GM12878 (cell line): ENCODE data around the gene SELENOO. TPM values are rescaled to one million over a fixed set of nuclear protein-coding genes. Genes with fewer than 3 reads are reported as not detected.

Experiments used
- ATAC-seq: fragments of 200-7000 bp; cut with Tn5 transposase; 3 replicates; pipeline ENCODE4 v1.9.1; 2020; ENCODE audit warnings: mild to moderate bottlenecking, moderate library complexity
- BruUV-seq: library from RNA; stranded (reverse); fragments of 400-500 nt; replicated peaks from 2 replicates; lab custom pipeline; 2021; lab: Mats Ljungman, UMichigan
- CTCF ChIA-PET: fragments of 300-600 bp; sonication (Branson Sonifier 250); formaldehyde crosslinking; extraction: SDS; loops from one replicate; lab custom pipeline; 2021; ENCODE audit warnings: inconsistent platforms; lab: Yijun Ruan, JAX
- POLR2A ChIA-PET: fragments of 350-600 bp; formaldehyde crosslinking; extraction: SDS; loops from one replicate; lab custom pipeline; 2021; ENCODE audit warnings: inconsistent platforms; lab: Charles Lee
- RAD21 ChIA-PET: fragments of 300-600 bp; sonication (Branson Sonifier 250); formaldehyde crosslinking; loops from one replicate; lab custom pipeline; 2023; ENCODE audit warnings: antibody characterized with exemption; ENCODE audit not compliant: unreplicated experiment; lab: Charles Lee
- SMC1A ChIA-PET: fragments of 300-600 bp; sonication (Branson Sonifier 250); formaldehyde crosslinking; loops from one replicate; lab custom pipeline; 2023; ENCODE audit not compliant: unreplicated experiment, uncharacterized antibody; lab: Charles Lee
- DNase-seq: peaks from one replicate; pipeline ENCODE4 v3.0.0-alpha.2; 2011; ENCODE audit warnings: low read depth, low spot score
- FAIRE-seq: peaks from 3 replicates; lab custom pipeline; 2011; peaks lifted over from hg19 to GRCh38; lab: Jason Lieb, UNC
- H2AFZ ChIP-seq: 2 replicates; pipeline ENCODE4 v1.6.0; 2011; ENCODE audit warnings: low read depth, low read length, control low read depth; ENCODE audit not compliant: control insufficient read depth
- H3K27ac ChIP-seq: 2 replicates; pipeline ENCODE4 v1.5.1; 2011; ENCODE audit warnings: control low read depth; ENCODE audit not compliant: control insufficient read depth, insufficient read depth
- H3K27me3 ChIP-seq, 2 experiments: replicated peaks in 1 of 2; 2 replicates each; pipeline versions ENCODE4 v1.6.0 to v1.6.1; 2011; ENCODE audit warnings: low read length in 1 of 2; ENCODE audit not compliant: control insufficient read depth in 2 of 2, insufficient read depth in 2 of 2
- H3K36me3 ChIP-seq, 2 experiments: 2 replicates each; pipeline ENCODE4 v1.5.1; 2011; ENCODE audit warnings: low read length in 1 of 2; ENCODE audit not compliant: control insufficient read depth in 2 of 2, insufficient read depth in 2 of 2
- H3K4me1 ChIP-seq: 2 replicates; pipeline ENCODE4 v1.6.1; 2011; ENCODE audit warnings: mild to moderate bottlenecking, low read length, moderate library complexity, mixed read lengths; ENCODE audit not compliant: control insufficient read depth, insufficient read depth
- H3K4me2 ChIP-seq: 2 replicates; pipeline ENCODE4 v1.6.0; 2011; ENCODE audit warnings: control low read depth; ENCODE audit not compliant: control insufficient read depth, insufficient read depth
- H3K4me3 ChIP-seq: fragments of 200-600 bp; sonication (generic); 2 replicates; pipeline ENCODE4 v1.5.1; 2016
- H3K79me2 ChIP-seq: 2 replicates; pipeline ENCODE4 v1.6.0; 2011; ENCODE audit warnings: low read length; ENCODE audit not compliant: control insufficient read depth, insufficient read depth
- H3K9ac ChIP-seq: 2 replicates; pipeline ENCODE4 v1.8.0; 2011; ENCODE audit warnings: low read length, control low read depth, mixed read lengths; ENCODE audit not compliant: control insufficient read depth, insufficient read depth
- H3K9me3 ChIP-seq: replicated peaks from 3 replicates; pipeline ENCODE4 v1.5.1; 2011; ENCODE audit warnings: mild to moderate bottlenecking, low read length; ENCODE audit not compliant: control insufficient read depth, insufficient read depth
- H4K20me1 ChIP-seq: 2 replicates; pipeline ENCODE4 v1.6.0; 2011; ENCODE audit not compliant: control insufficient read depth, insufficient read depth
- BMI1 ChIP-seq: fragments of 450-650 bp; IDR thresholded peaks from 2 replicates; pipeline ENCODE4 v1.6.1; 2016; ENCODE audit warnings: mild to moderate bottlenecking, moderate library complexity, borderline replicate concordance
- CHD1 ChIP-seq: IDR thresholded peaks from 2 replicates; pipeline ENCODE4 v1.6.1; 2012; ENCODE audit warnings: low read depth, low read length, improper control_type of control experiment
- ESRRA ChIP-seq: IDR thresholded peaks from 2 replicates; pipeline ENCODE4 v1.6.1; 2012; ENCODE audit warnings: mild to moderate bottlenecking, low read length, improper control_type of control experiment
- FOXM1 ChIP-seq: IDR thresholded peaks from 2 replicates; pipeline ENCODE4 v1.6.1; 2012; ENCODE audit warnings: low read depth, mild to moderate bottlenecking, inconsistent platforms, low read length, moderate library complexity
- IRF5 ChIP-seq: fragments of 450-650 bp; IDR thresholded peaks from 2 replicates; pipeline ENCODE4 v1.6.1; 2017; ENCODE audit warnings: borderline replicate concordance
- LARP7 ChIP-seq: fragments of 450-650 bp; IDR thresholded peaks from 2 replicates; pipeline ENCODE4 v1.6.1; 2017; ENCODE audit warnings: mild to moderate bottlenecking
- MXI1 ChIP-seq: fragments of 150-350 bp; IDR thresholded peaks from 2 replicates; pipeline ENCODE4 v1.6.1; 2011; ENCODE audit warnings: low read depth, mild to moderate bottlenecking, inconsistent platforms, low read length, improper control_type of control experiment
- MYC ChIP-seq: IDR thresholded peaks from 2 replicates; pipeline ENCODE4 v1.6.1; 2011; ENCODE audit warnings: mild to moderate bottlenecking, low read length, moderate library complexity, inconsistent platforms; ENCODE audit not compliant: insufficient read depth, insufficient replicate concordance, insufficient read length, severe bottlenecking
- NR2C1 ChIP-seq: fragments of 450-650 bp; IDR thresholded peaks from 2 replicates; pipeline ENCODE4 v1.6.1; 2017; ENCODE audit warnings: antibody characterized with exemption, mild to moderate bottlenecking, moderate library complexity
- POLR2AphosphoS5 ChIP-seq: IDR thresholded peaks from 2 replicates; pipeline ENCODE4 v1.6.1; 2011; ENCODE audit warnings: mild to moderate bottlenecking, low read length, inconsistent platforms
- PRDM15 ChIP-seq: fragments of 450-650 bp; formaldehyde crosslinking; IDR thresholded peaks from 2 replicates; pipeline ENCODE4 v1.4.0; 2020; ENCODE audit warnings: mild to moderate bottlenecking, moderate library complexity
- SIX5 ChIP-seq: IDR thresholded peaks from 2 replicates; pipeline ENCODE4 v1.6.1; 2011; ENCODE audit warnings: mild to moderate bottlenecking, low read depth, low read length, moderate library complexity; ENCODE audit not compliant: severe bottlenecking
- YY1 ChIP-seq: IDR thresholded peaks from 2 replicates; pipeline ENCODE4 v1.6.1; 2011; ENCODE audit warnings: low read depth, mild to moderate bottlenecking, low read length
- ZBTB40 ChIP-seq: fragments of 450-650 bp; IDR thresholded peaks from 2 replicates; pipeline ENCODE4 v1.6.1; 2016; ENCODE audit warnings: mild to moderate bottlenecking, moderate library complexity, borderline replicate concordance
- WGBS: methylation state at CpG from one replicate; pipeline ENCODE4 v1.1.6; 2016; ENCODE audit warnings: low lambda C conversion rate; ENCODE audit not compliant: insufficient replicate concordance, insufficient coverage; ENCODE audit errors: missing lambda C conversion rate; 5-methylcytosine and 5-hydroxymethylcytosine counted together
- in situ Hi-C: fragments of 300-500 bp; cut with MboI; formaldehyde crosslinking; loops from 9 replicates; pipeline ENCODE4 v1.14.3; 2018; ENCODE audit warnings: mixed read lengths
- intact Hi-C: fragments of 100-400 bp; cut with micrococcal nuclease; formaldehyde crosslinking; loops from one replicate; pipeline ENCODE4 v1.14.2; 2022; ENCODE audit not compliant: unreplicated experiment
- polyA plus RNA-seq, 11 experiments: library from polyadenylated mRNA; depleted of rRNA in 4 of 11; unstranded in 6 of 11; stranded (reverse) in 5 of 11; fragments of >200 nt; fragmentation: Nextera tagmentation in 4 of 11; fragmentation: Illumina TruSeq in 1 of 11; extraction: Ambion mirVana in 4 of 11; extraction: Trizol in 1 of 11; gene quantifications; 1 replicate in 1 of 11; 2 replicates in 10 of 11; pipeline versions ENCODE4 v1.2.1 to v1.2.3, GENCODE V29; 2011 to 2016; ENCODE audit warnings: inconsistent platforms in 2 of 11, missing spikeins in 2 of 11, low read depth in 1 of 11
- total RNA-seq, 4 experiments: library from RNA; depleted of rRNA in 3 of 4; stranded (reverse); fragments of >200 nt in 3 of 4; fragmentation: Illumina TruSeq in 1 of 4; extraction: Trizol in 1 of 4; gene quantifications; 2 replicates each; pipeline versions ENCODE4 v1.2.1 to v1.2.3, GENCODE V29; 2013 to 2021
- TF ChIP-seq, protein P1 (sequence below): IDR thresholded peaks from 2 replicates; pipeline ENCODE4 v1.6.1; 2012; ENCODE audit warnings: low read depth, low read length, improper control_type of control experiment

SELENOO gene
- total and polyA plus RNA-seq, 10 of the 15 experiments (the other 5 are each of a cell fraction or from before 2014, with no cell fraction given): 0.42 to 23.3 (median 3.3) TPM

GRCh38 chr22:50229370-50229769 is 28.6 kb downstream of the SELENOO start:
- ChIA-PET CTCF (no interaction called here), RAD21 (no interaction called here), POLR2A (no interaction called here), SMC1A (no interaction called here)
- Histone ChIP-seq H3K36me3 (peaks cover 0 to 14% of the 10 kb centered on the region in 2 experiments; a peak in 3 of 4 replicates), H3K9me3 (no peaks in the 10 kb centered on the region), H3K9ac (no peak overlapping the region), H3K27ac (no peak overlapping the region), H3K27me3 (no peaks in the 10 kb centered on the region), H4K20me1 (no peaks in the 10 kb centered on the region), H3K4me1 (no peaks in the 10 kb centered on the region), H3K4me2 (no peak overlapping the region), H2AFZ (no peak overlapping the region), H3K79me2 (no peaks in the 10 kb centered on the region; the same call in 1 of the 2 replicates), H3K4me3 (no peak overlapping the region)
- intact Hi-C loops (no loop called here), in situ Hi-C loops (no loop called here)
- FAIRE-seq: no peak
- ATAC-seq: no peak
- WGBS: 92% methylated on average over 16 of the region's 16 CpGs
- BruUV-seq: no TSS peak
- DNase-seq: no peak
- TF ChIP-seq BMI1 (no peak), FOXM1 (no peak), IRF5 (no peak), YY1 (no peak), CHD1 (no peak), LARP7 (no peak), SIX5 (no peak), NR2C1 (no peak), PRDM15 (no peak), POLR2AphosphoS5 (no peak), ZBTB40 (no peak), MYC (no peak), MXI1 (no peak), ESRRA (no peak)
- TF ChIP-seq, protein P1, sequence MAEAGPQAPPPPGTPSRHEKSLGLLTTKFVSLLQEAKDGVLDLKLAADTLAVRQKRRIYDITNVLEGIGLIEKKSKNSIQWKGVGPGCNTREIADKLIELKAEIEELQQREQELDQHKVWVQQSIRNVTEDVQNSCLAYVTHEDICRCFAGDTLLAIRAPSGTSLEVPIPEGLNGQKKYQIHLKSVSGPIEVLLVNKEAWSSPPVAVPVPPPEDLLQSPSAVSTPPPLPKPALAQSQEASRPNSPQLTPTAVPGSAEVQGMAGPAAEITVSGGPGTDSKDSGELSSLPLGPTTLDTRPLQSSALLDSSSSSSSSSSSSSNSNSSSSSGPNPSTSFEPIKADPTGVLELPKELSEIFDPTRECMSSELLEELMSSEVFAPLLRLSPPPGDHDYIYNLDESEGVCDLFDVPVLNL: no peak
